Liver (tissue), 3 donors: ENCODE data around the gene ACTR3C.
"Not testable (repeated sequence)": the region's sequence is repeated elsewhere in the genome, so short reads cannot be mapped to it uniquely, and the experiment has no call there.

Experiments
- ATF3 ChIP-seq: IDR thresholded peaks from 2 replicates; pipeline ENCODE4 v1.6.1; 2016; ENCODE audit warnings: antibody characterized with exemption
- CTCF ChIP-seq: fragments of 150-350 bp; IDR thresholded peaks from 2 replicates; pipeline ENCODE4 v1.5.1; 2017; ENCODE audit warnings: improper control_type of control experiment, low read depth, low read length; ENCODE audit not compliant: missing input control
- EGR1 ChIP-seq, 2 donors: IDR thresholded peaks; 2 replicates each; pipeline ENCODE4 v1.6.1; 2016 to 2018; ENCODE audit warnings: antibody characterized with exemption in 2 of 2, low read depth in 2 of 2
- FOXA1 ChIP-seq: IDR thresholded peaks from 2 replicates; pipeline ENCODE4 v1.6.1; 2016; ENCODE audit warnings: antibody characterized with exemption
- FOXA2 ChIP-seq: IDR thresholded peaks from 2 replicates; pipeline ENCODE4 v1.6.1; 2016; ENCODE audit warnings: antibody characterized with exemption
- GABPA ChIP-seq, 2 donors: IDR thresholded peaks in 1 of 2; conservative IDR thresholded peaks in 1 of 2; 2 replicates each; pipeline ENCODE4 v1.6.1; 2016; ENCODE audit warnings: antibody characterized with exemption in 2 of 2, mild to moderate bottlenecking in 1 of 2, moderate library complexity in 1 of 2
- HNF4A ChIP-seq, 2 donors: conservative IDR thresholded peaks; 2 replicates each; pipeline ENCODE4 v1.6.1; 2016; ENCODE audit warnings: antibody characterized with exemption in 2 of 2, mild to moderate bottlenecking in 2 of 2
- JUND ChIP-seq, 2 donors: IDR thresholded peaks; 2 replicates each; pipeline ENCODE4 v1.6.1; 2016; ENCODE audit warnings: antibody characterized with exemption in 2 of 2
- REST ChIP-seq: IDR thresholded peaks from 2 replicates; pipeline ENCODE4 v1.6.1; 2016; ENCODE audit warnings: antibody characterized with exemption, mild to moderate bottlenecking
- SP1 ChIP-seq: IDR thresholded peaks from 2 replicates; pipeline ENCODE4 v1.6.1; 2018; ENCODE audit warnings: antibody characterized with exemption, mild to moderate bottlenecking
- YY1 ChIP-seq: IDR thresholded peaks from 2 replicates; pipeline ENCODE4 v1.6.1; 2016; ENCODE audit warnings: antibody characterized with exemption, mild to moderate bottlenecking
- donor health status: healthy.
- donor health status: healthy.

GRCh38 chr7:150297978-150298377 is 25.4 kb downstream of the ACTR3C start:
- not testable (repeated sequence) for TF ChIP-seq CTCF; YY1; FOXA1; SP1; HNF4A (conservative IDR thresholded peaks at IDR 0.05); JUND (IDR thresholded peaks at IDR 0.05); EGR1 (IDR thresholded peaks at IDR 0.05; ENCODE audit: low read depth in 2 of 2); GABPA (IDR thresholded peaks at IDR 0.05 in 1 of 2, conservative IDR thresholded peaks at IDR 0.05 in 1 of 2); ATF3; FOXA2; REST
